Glutamatergic neuron (in vitro differentiated cells): ENCODE results near the gene GABPB2. TPM values are rescaled to one million over a fixed set of nuclear protein-coding genes. Genes with fewer than 3 reads are reported as not detected.

Experiments
- DNase-seq: peaks from one replicate; pipeline ENCODE4 v3.0.0; 2022
- H3K27ac Mint-ChIP-seq: one replicate; pipeline ENCODE4 v1.8.0; 2020; ENCODE audit warnings: mild to moderate bottlenecking, mixed read lengths, inconsistent platforms; ENCODE audit not compliant: unreplicated experiment
- H3K27me3 Mint-ChIP-seq: one replicate; pipeline ENCODE4 v1.8.0; 2020; ENCODE audit warnings: mild to moderate bottlenecking, moderate library complexity, mixed read lengths, inconsistent platforms; ENCODE audit not compliant: unreplicated experiment
- H3K36me3 Mint-ChIP-seq: one replicate; pipeline ENCODE4 v1.8.0; 2020; ENCODE audit warnings: mild to moderate bottlenecking, mixed read lengths, inconsistent platforms; ENCODE audit not compliant: unreplicated experiment
- H3K4me1 Mint-ChIP-seq: one replicate; pipeline ENCODE4 v1.8.0; 2020; ENCODE audit warnings: mild to moderate bottlenecking, low read depth, mixed read lengths, inconsistent platforms; ENCODE audit not compliant: unreplicated experiment
- H3K4me3 Mint-ChIP-seq: one replicate; pipeline ENCODE4 v1.8.0; 2020; ENCODE audit warnings: mild to moderate bottlenecking, mixed read lengths, inconsistent platforms; ENCODE audit not compliant: unreplicated experiment
- H3K9me3 Mint-ChIP-seq: one replicate; pipeline ENCODE4 v1.8.0; 2020; ENCODE audit warnings: mild to moderate bottlenecking, moderate library complexity, mixed read lengths, inconsistent platforms; ENCODE audit not compliant: unreplicated experiment
- CTCF ChIP-seq: fragments of 200-600 bp; sonication (generic); IDR thresholded peaks from one replicate; pipeline ENCODE4 v1.5.0; 2021; ENCODE audit not compliant: partially characterized antibody, unreplicated experiment
- total RNA-seq: library from RNA; stranded (reverse); fragmentation: NEBNext Ultra II Directional; extraction: Animal tissue kit (Norgen Biotek cat#: 25700); gene quantifications from one replicate; pipeline ENCODE4 v1.2.1, GENCODE V29; 2021; ENCODE audit not compliant: unreplicated experiment

Gene GABPB2
- total RNA-seq, 1 donor from 2014 or later, result 5.4 TPM

- Mint-ChIP-seq H3K4me1 (peaks cover 29% of the 10 kb centered on the region), H3K27ac (peak overlapping the region; percentile 73), H3K9me3 (peaks cover 6% of the 10 kb centered on the region), H3K27me3 (peaks cover 7% of the 10 kb centered on the region), H3K36me3 (no peaks in the 10 kb centered on the region), H3K4me3 (peak overlapping the region; percentile 99)
- peak; percentile 41 for DNase-seq
- TF ChIP-seq CTCF, result no peak
These were observed 74.1 kb downstream of the GABPB2 start for GRCh38 chr1:151144474-151145303.

- no peaks in the 10 kb centered on the region for H3K36me3 Mint-ChIP-seq
- peaks cover 6% of the 10 kb centered on the region for H3K9me3 Mint-ChIP-seq
- H3K27ac Mint-ChIP-seq, result peak overlapping the region; percentile 91
- no peak for TF ChIP-seq CTCF
- H3K4me3 Mint-ChIP-seq, result peak overlapping the region; percentile 99
- DNase-seq, result peak; percentile 45
- peaks cover 29% of the 10 kb centered on the region for H3K4me1 Mint-ChIP-seq
- peaks cover 7% of the 10 kb centered on the region for H3K27me3 Mint-ChIP-seq
These were observed 74.9 kb downstream of the GABPB2 start for GRCh38 chr1:151145304-151146071.

- no peak for TF ChIP-seq CTCF
- Mint-ChIP-seq H3K4me3 (peak overlapping the region; percentile 99), H3K27ac (peak overlapping the region; percentile 91), H3K27me3 (peaks cover 7% of the 10 kb centered on the region), H3K9me3 (peaks cover 6% of the 10 kb centered on the region), H3K4me1 (peaks cover 29% of the 10 kb centered on the region), H3K36me3 (no peaks in the 10 kb centered on the region)
- no peak for DNase-seq
These were observed 75.5 kb downstream of the GABPB2 start for GRCh38 chr1:151146072-151146411.

- DNase-seq, result peak; percentile 95
- H3K27ac Mint-ChIP-seq, result peak within 1 kb of the TSS; percentile 91
- peaks cover 7% of the 10 kb centered on the region for H3K27me3 Mint-ChIP-seq
- peaks cover 29% of the 10 kb centered on the region for H3K4me1 Mint-ChIP-seq
- TF ChIP-seq CTCF, result no peak
- peaks cover 6% of the 10 kb centered on the region for H3K9me3 Mint-ChIP-seq
- H3K36me3 Mint-ChIP-seq, result no peaks in the 10 kb centered on the region
- H3K4me3 Mint-ChIP-seq, result peak within 1 kb of the TSS; percentile 99
These were observed 76.0 kb downstream of the GABPB2 start, which contains the start of gene SEMA6C for GRCh38 chr1:151146412-151147131. SEMA6C (minus strand) TSS chr1:151146631; CDS start chr1:151142621, 4,010 bp downstream.
